ENCODE measurements around the gene RAPGEFL1.

- TF ChIP-seq CTCF (IDR thresholded peaks at IDR 0.05; ENCODE audit: borderline replicate concordance, extremely low read depth, low read length, poor library complexity, severe bottlenecking) (no peak), EZH2 (IDR thresholded peaks at IDR 0.05; ENCODE audit: borderline replicate concordance, low read depth, low read length, severe bottlenecking) (no peak)
These were observed 17.6 kb downstream of the RAPGEFL1 start for GRCh38 chr17:40194821-40195220.

Data from DND-41 (cell line).